ENCODE results near the gene MYO1G.

DNA sequence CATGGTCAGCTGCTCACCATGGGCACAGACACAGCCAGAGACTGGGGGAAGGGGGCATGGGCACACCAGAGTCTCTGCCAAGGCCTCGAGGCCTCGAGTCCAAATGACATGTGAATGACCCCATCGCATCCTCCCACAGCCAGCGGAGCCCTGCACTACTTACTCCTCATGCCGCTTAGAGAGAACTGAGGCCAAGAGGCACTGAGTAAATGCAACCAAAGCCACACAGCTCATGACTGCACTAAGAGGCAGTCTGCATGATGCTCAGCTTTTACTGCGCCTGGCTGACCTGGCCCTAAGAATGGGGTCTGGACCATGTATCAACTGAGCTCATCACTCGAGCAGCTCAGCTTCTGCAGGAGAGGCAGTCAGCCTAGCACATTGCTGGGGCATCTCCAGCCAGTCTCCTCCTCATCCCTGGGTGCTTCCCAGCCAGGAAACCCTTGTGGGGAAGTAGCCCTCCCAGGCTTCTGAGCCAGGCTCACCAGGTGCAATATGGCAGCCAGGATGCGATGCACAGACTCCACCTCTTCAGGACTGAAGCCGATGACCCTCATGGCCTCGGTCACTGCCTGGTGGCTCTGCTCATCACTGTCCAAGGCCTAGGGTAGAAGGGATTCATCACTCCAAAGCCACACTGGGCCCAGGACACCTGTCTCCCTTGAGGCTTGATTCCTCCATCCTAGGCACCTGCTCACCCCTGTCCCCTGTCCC lies 7.5 kb downstream of the MYO1G start:
- no peak for TF ChIP-seq CTCF (IDR thresholded peaks at IDR 0.05)
- no peak for TF ChIP-seq EZH2phosphoT487 (IDR thresholded peaks at IDR 0.05)
- TF ChIP-seq EZH2 (IDR thresholded peaks at IDR 0.05), result no peak

Data from neural progenitor cell (in vitro differentiated cells).